GM10248 (cell line): Measurements from ENCODE around the gene MAPK7.

ENCODE experiments used
- CTCF ChIA-PET: fragments of 300-600 bp; sonication (Branson Sonifier 250); formaldehyde crosslinking; extraction: SDS; loops from one replicate; lab custom pipeline; 2021; ENCODE audit warnings: antibody characterized with exemption; lab: Yijun Ruan, JAX
- POLR2A ChIA-PET: fragments of 350-650 bp; sonication (Branson Sonifier 250); formaldehyde crosslinking; extraction: SDS; loops from one replicate; lab custom pipeline; 2020; ENCODE audit warnings: antibody characterized with exemption; lab: Yijun Ruan, JAX
- DNase-seq: peaks from one replicate; pipeline ENCODE4 v3.0.0; 2012; ENCODE audit errors: extremely low spot score
- TF ChIP-seq, protein P1 (sequence below): IDR thresholded peaks from 2 replicates; pipeline ENCODE4 v1.5.1; 2012; ENCODE audit warnings: mild to moderate bottlenecking, low read depth; ENCODE audit errors: extremely low read depth, missing control alignments, control extremely low read depth

Gene MAPK7

GRCh38 chr17:19337712-19338023 lies 40.6 kb upstream of the MAPK7 start:
- ChIA-PET CTCF (interaction anchor here (1.0 to 3.1 kb wide), 20 partner anchors 8 to 425 kb away, joined by 3 to 18 read pairs (median 6); partner anchors contain the start of genes B9D1 and MAPK7), POLR2A (interaction anchor here (1.3 kb wide), 1 partner anchor 40 kb away, joined by 5 read pairs; the partner anchor contains the start of gene MAPK7)
- TF ChIP-seq, protein P1, sequence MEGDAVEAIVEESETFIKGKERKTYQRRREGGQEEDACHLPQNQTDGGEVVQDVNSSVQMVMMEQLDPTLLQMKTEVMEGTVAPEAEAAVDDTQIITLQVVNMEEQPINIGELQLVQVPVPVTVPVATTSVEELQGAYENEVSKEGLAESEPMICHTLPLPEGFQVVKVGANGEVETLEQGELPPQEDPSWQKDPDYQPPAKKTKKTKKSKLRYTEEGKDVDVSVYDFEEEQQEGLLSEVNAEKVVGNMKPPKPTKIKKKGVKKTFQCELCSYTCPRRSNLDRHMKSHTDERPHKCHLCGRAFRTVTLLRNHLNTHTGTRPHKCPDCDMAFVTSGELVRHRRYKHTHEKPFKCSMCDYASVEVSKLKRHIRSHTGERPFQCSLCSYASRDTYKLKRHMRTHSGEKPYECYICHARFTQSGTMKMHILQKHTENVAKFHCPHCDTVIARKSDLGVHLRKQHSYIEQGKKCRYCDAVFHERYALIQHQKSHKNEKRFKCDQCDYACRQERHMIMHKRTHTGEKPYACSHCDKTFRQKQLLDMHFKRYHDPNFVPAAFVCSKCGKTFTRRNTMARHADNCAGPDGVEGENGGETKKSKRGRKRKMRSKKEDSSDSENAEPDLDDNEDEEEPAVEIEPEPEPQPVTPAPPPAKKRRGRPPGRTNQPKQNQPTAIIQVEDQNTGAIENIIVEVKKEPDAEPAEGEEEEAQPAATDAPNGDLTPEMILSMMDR = no peak

DNA sequence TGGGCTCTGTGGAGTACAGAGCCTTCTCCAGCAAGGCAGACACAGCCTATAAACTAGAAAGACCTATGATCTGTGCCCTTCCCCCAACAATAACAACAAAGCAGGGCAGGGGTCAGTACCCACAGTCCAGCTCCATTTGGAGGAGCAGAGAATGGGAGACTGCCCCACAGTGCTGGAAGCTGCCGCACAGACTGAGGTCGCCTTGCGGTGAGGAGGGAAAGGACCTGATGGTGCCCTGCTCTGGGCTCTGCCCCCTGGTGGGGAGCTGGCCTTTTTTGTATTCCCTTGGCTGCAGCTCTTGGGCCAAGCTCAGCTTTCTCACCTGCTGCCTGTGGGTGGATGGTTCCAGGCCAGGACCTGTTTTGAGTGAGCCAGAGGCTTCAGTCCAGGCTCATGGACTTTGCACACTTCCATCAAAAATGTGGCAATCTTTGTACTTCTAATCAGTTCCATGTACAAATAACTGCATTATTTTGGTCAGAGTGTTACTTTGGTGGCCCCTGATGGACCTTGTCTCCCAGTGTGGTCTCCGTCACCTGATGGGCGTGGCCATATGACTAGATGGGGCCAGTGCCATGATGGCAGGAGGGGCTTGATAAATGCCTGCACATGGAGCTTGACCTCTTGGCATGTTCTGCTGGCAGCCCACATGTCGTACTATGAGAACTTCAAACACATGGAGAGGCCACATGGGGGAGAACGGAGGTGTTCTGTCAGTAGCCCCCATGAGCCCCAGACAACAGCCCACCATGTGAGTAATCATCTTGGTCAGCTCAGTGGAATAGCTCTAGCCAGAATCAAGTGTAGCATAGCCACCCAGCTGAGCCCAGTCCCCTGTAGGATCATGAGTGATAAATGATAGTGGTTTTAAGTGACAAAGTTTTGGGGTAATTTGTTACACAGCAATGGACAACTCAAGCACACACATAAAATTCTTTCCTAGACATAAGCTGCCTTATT lies 40.0 kb upstream of the MAPK7 start:
- POLR2A ChIA-PET = interaction anchor here (1.3 kb wide), 1 partner anchor 40 kb away, joined by 5 read pairs; the partner anchor contains the start of gene MAPK7
- peak; percentile 84 for DNase-seq
- CTCF ChIA-PET = interaction anchor here (0.8 to 3.1 kb wide), 23 partner anchors 8 to 424 kb away, joined by 3 to 18 read pairs (median 5); partner anchors contain the start of genes B9D1 and MAPK7
- TF ChIP-seq, protein P1 = peak; percentile 66

More at GRCh38 chr17:19337712-19338023, 40.6 kb upstream of the MAPK7 start:
- DNase-seq = no peak

GRCh38 chr17:19339341-19339815 lies 38.9 kb upstream of the MAPK7 start:
- ChIA-PET POLR2A (no interaction called here), CTCF (interaction anchor here (0.6 to 3.1 kb wide), 15 partner anchors 8 to 423 kb away, joined by 3 to 18 read pairs (median 6); partner anchors contain the start of genes B9D1 and MAPK7)
- DNase-seq = no peak
- TF ChIP-seq, protein P1 = no peak

DNA sequence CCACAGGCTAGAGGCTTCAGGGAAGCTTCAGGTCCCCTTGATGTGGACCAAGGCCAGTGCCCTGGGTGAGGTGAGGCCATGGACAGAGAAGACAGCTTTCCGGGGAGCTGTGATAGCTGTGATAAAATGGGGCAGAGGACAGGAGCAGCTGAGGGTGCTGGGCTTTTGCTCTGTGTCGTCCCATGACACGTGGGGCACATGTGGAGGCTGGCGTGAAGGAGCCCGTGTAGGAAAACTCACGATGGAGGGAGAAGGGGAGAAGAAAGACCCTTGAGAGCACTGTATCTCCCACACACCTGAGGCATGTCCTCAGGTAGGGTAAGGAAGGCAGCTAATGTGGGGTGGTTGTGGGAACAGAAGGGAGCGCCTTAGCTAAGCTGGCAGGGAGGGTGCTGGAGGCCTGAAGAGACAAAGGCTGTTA lies 37.1 kb upstream of the MAPK7 start:
- CTCF ChIA-PET = interaction anchor here (0.9 to 2.6 kb wide), 4 partner anchors 19 to 175 kb away, joined by 3 to 11 read pairs (median 3); partner anchors contain the start of gene B9D1

GRCh38 chr17:19341641-19342610 lies 36.4 kb upstream of the MAPK7 start:
- no peak for DNase-seq
- ChIA-PET POLR2A (no interaction called here), CTCF (interaction anchor here (0.9 to 2.6 kb wide), 4 partner anchors 19 to 174 kb away, joined by 3 to 11 read pairs (median 3); partner anchors contain the start of gene B9D1)
- TF ChIP-seq, protein P1 = no peak

More for the DNA sequence above, 37.1 kb upstream of the MAPK7 start:
- no peak for DNase-seq
- TF ChIP-seq, protein P1 = no peak
- POLR2A ChIA-PET = no interaction called here
